ENCODE results near the gene CTNNBIP1.

DNA sequence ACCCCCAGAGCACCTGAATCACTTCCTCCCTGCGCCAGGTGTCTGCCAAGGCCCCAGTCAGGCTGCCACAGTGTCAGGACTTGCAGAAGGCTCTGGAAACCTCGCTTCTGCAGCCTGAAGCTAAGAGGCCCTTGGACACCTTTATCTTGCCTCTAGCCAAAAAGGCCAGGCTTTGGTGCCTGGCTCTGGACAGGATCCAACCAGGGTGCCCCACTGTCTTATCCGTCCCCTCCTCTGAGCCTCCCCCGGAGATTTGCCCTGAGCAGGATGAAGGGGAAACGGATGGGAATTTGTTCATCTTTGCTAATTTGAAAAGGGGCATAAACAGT lies 73.5 kb downstream of the CTNNBIP1 start:
- TF ChIP-seq, protein P1, sequence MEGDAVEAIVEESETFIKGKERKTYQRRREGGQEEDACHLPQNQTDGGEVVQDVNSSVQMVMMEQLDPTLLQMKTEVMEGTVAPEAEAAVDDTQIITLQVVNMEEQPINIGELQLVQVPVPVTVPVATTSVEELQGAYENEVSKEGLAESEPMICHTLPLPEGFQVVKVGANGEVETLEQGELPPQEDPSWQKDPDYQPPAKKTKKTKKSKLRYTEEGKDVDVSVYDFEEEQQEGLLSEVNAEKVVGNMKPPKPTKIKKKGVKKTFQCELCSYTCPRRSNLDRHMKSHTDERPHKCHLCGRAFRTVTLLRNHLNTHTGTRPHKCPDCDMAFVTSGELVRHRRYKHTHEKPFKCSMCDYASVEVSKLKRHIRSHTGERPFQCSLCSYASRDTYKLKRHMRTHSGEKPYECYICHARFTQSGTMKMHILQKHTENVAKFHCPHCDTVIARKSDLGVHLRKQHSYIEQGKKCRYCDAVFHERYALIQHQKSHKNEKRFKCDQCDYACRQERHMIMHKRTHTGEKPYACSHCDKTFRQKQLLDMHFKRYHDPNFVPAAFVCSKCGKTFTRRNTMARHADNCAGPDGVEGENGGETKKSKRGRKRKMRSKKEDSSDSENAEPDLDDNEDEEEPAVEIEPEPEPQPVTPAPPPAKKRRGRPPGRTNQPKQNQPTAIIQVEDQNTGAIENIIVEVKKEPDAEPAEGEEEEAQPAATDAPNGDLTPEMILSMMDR (IDR thresholded peaks at IDR 0.05; ENCODE audit: extremely low read depth in 1 of 2, insufficient read depth in 1 of 2, low read depth in 1 of 2, low read length in 2 of 2) = no peak
- TF ChIP-seq EZH2 (IDR thresholded peaks at IDR 0.05; ENCODE audit: borderline replicate concordance, low read depth, low read length, severe bottlenecking) (no peak), JUN (IDR thresholded peaks at IDR 0.05; ENCODE audit: borderline replicate concordance, insufficient read depth, insufficient read length, low read depth) (no peak), POLR2A (IDR thresholded peaks at IDR 0.05; ENCODE audit: low read depth, low read length) (no peak), FOS (IDR thresholded peaks at IDR 0.05; ENCODE audit: borderline replicate concordance, insufficient read depth, low read length) (no peak), POLR2AphosphoS5 (IDR thresholded peaks at IDR 0.05; ENCODE audit: insufficient read depth, low read depth, low read length) (no peak)
- TF ChIP-seq, protein P2, sequence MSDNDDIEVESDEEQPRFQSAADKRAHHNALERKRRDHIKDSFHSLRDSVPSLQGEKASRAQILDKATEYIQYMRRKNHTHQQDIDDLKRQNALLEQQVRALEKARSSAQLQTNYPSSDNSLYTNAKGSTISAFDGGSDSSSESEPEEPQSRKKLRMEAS (IDR thresholded peaks at IDR 0.05; ENCODE audit: insufficient read depth, insufficient read length) = no peak
